ENCODE data around the gene NPAS1.

NPAS1 gene

DNA sequence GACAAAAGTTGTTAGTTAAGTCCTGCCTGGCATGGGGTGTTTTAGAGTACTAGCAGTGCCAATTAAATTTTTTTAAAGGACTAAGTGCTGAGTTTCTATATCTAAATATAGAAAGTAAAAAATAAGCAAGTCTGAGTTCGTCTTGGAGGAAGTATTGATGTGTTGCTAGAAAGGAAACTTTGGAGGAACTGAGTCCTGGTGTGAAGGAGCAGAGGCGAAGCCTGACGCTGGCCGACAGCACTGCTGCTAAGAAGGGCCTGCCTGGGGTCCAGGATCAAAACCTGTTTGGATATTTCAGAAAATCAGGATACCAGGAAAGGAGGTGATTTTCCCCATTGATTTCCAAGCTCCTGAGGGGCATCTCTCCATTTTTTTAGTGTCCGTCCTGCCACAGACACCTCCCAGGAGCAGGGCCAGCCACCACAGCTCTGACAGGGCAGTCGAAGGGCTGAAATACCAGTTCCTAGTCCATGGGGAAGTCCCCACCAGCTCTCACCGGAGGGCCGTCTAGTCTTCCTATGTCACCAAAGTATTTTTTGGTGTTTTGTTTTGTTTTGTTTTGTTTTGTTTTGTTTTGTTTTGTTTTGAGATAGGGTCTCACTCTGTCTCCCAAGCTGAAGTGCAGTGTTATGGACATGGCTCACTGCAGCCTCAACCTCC, 38.2 kb upstream of the NPAS1 start:
- Histone ChIP-seq H3K4me1 (peaks cover 2% of the 10 kb centered on the region; the same call in 1 of the 2 replicates), H3K4me3 (no peak overlapping the region), H3K27me3 (ENCODE audit: low read depth) (no peaks in the 10 kb centered on the region), H3K36me3 (replicated peaks) (no peaks in the 10 kb centered on the region), H3K9me3 (no peaks in the 10 kb centered on the region)
- in situ Hi-C loops (cut with MboI; ENCODE audit: low sequenced_read_pairs): loop anchor here (10.0 kb wide), 1 partner anchor 227 kb away; no protein-coding TSS in a partner anchor
- DNase-seq (ENCODE audit: low spot score in 2 of 2): no peak

DNA sequence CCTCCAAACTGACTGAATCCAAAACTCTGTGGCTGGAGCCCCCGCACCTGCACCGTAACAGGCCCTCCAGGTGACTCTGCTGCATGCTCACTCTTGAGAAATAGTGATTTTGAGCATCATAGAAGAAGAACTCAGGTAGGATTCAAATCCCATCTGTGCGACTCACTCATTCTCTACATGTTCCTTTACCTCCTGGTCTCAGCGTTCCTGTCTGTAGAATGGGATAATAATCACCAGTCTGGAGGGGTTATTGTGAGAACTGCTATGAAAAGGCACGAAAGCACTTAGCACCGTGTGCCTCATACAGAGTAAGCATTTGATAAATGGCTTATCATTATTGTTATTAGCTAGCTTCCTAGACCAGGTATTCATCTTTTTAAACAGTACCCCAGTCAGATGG, 36.5 kb upstream of the NPAS1 start:
- DNase-seq (ENCODE audit: low spot score in 2 of 2): no peak
- Histone ChIP-seq H3K4me1 (no peaks in the 10 kb centered on the region), H3K4me3 (no peak overlapping the region), H3K36me3 (replicated peaks) (peaks cover 3% of the 10 kb centered on the region; the same call in 1 of the 2 replicates), H3K9me3 (no peaks in the 10 kb centered on the region), H3K27me3 (ENCODE audit: low read depth) (no peaks in the 10 kb centered on the region)
- in situ Hi-C loops (cut with MboI; ENCODE audit: low sequenced_read_pairs): loop anchor here (10.0 kb wide), 1 partner anchor 228 kb away; no protein-coding TSS in a partner anchor

DNA sequence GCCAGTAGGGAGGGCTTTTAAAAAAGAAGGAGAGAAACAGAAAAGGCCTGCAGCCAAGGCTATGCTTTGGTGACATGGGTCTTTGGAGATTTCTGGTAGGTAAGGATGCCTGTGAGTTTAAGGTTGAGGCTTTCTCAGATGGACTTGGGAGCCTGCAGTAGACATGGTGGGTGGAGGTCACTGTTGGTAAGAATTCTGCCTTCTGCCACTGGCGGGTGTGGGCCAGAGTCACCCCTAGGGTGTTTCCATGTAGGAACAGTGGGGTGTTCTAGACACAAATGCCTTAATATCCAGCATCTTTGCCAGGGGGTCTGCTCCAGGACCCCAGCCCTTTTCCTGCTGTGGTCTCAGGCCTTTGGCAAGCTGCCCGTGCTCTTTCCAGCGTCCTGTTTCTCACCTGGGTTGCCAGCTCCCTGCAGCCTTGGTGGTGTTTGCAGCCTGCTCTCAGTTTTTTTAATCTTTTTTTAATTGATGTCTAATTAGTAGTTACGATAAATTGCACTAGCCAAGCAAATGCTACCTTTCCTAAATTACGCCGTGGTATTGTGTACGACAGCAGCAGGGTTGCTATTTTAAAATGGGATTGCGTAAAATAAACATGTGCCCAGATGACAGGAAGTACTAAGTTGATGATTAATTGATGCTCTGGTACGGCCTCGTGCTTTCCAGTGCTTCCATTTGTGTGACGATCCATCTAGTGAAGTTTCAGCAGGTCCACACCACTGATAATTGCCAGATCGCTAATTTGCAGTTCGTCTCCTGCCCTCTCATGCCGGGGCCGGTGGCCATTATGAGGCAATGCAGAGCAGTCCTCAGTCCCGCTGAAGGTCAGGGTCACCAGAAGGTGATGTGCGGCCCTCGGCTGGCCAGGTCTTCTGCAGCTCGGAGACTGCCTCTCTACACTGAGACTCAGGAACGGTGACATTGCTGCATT, 35.3 kb upstream of the NPAS1 start:
- Histone ChIP-seq H3K36me3 (replicated peaks) (peaks cover 5% of the 10 kb centered on the region; the same call in 1 of the 2 replicates), H3K9me3 (no peaks in the 10 kb centered on the region), H3K4me3 (no peak overlapping the region), H3K27me3 (ENCODE audit: low read depth) (no peaks in the 10 kb centered on the region), H3K4me1 (no peaks in the 10 kb centered on the region)
- no peak for DNase-seq (ENCODE audit: low spot score in 2 of 2)
- in situ Hi-C loops (cut with MboI; ENCODE audit: low sequenced_read_pairs): loop anchor here (10.0 kb wide), 1 partner anchor 230 kb away; no protein-coding TSS in a partner anchor

DNA sequence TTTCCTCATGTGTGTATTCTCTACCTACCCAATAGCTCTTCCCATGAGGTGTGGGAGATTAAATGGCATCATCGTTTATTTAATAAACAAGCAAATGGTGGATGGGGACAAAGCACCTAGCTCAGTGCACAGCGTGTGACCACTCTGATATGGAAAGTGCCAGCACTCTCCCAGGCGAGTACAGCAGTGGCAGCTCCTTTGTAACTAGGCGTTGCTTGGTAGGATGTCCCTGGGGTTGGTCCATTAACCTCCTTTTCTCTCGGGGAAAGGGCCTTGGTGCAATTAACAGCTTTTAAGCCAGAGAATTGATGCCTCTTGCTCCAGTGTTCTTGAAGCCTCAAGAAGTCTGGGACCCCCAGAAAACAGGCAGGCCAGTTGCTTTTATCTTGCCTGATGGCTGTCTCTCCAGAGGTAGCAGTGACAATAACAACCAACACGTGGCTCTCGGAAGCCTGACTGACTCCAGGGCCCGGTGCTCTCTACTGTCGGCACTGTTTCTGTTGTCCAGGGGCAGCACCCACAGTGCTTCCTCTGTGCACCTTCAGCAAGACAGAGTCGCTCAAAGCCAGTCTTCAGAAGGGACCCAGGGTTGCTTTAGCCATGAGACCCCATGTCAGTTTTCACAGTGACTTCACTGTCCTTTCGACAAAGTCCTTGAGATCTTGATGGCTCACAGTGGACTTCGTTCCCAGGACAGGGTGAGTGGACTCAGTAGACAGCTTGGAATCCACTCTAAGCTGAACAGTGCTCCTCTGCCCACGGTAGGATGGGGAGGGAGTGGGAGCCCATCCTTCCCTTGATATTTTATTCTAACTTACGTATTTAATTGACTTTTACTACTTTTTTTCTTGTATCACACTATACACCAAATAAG, 33.9 kb upstream of the NPAS1 start:
- Histone ChIP-seq H3K9me3 (no peaks in the 10 kb centered on the region), H3K4me1 (no peaks in the 10 kb centered on the region), H3K4me3 (no peak overlapping the region), H3K36me3 (replicated peaks) (peaks cover 10% of the 10 kb centered on the region), H3K27me3 (ENCODE audit: low read depth) (no peaks in the 10 kb centered on the region)
- in situ Hi-C loops (cut with MboI; ENCODE audit: low sequenced_read_pairs): loop anchor here (10.0 kb wide), 1 partner anchor 231 kb away; no protein-coding TSS in a partner anchor
- DNase-seq (ENCODE audit: low spot score in 2 of 2): no peak

DNA sequence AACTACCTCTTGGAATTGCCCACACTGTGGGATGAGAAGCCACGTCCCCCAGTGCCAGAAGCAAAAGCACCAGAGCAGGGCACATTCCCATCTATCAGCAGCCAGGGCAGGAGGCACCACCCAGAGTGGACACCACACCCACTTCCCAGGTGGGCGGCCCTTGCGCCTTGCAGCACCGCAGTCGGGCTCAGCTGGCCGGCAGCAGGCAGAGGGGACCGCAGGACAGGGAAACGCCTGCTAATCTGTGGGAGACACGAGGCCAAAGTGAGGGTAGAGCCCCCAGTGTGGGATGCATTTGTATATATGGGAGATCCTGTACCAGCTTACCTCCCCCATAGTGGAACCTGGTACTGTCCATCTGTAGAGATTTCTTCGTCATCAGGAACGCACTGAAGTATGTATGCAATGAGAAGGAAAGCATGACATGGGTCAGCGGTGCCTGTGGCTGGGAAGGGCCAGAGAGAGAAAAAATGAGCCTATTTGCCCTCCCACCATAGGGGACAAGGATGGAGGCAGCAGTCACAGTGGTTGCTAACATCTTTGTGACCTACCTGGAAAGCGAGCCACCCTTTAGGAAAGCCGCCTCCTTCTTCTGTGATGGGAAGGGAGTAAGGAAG, 30.9 kb upstream of the NPAS1 start:
- H3K9me3 ChIP-seq: no peaks in the 10 kb centered on the region
- H3K36me3 ChIP-seq (replicated peaks): peaks cover 34% of the 10 kb centered on the region
- DNase-seq (ENCODE audit: low spot score in 2 of 2): no peak
- no peaks in the 10 kb centered on the region for H3K4me1 ChIP-seq
- in situ Hi-C loops (cut with MboI; ENCODE audit: low sequenced_read_pairs): loop anchor here (10.0 kb wide), 1 partner anchor 234 kb away; no protein-coding TSS in a partner anchor
- no peaks in the 10 kb centered on the region for H3K27me3 ChIP-seq (ENCODE audit: low read depth)
- H3K4me3 ChIP-seq: no peak overlapping the region

DNA sequence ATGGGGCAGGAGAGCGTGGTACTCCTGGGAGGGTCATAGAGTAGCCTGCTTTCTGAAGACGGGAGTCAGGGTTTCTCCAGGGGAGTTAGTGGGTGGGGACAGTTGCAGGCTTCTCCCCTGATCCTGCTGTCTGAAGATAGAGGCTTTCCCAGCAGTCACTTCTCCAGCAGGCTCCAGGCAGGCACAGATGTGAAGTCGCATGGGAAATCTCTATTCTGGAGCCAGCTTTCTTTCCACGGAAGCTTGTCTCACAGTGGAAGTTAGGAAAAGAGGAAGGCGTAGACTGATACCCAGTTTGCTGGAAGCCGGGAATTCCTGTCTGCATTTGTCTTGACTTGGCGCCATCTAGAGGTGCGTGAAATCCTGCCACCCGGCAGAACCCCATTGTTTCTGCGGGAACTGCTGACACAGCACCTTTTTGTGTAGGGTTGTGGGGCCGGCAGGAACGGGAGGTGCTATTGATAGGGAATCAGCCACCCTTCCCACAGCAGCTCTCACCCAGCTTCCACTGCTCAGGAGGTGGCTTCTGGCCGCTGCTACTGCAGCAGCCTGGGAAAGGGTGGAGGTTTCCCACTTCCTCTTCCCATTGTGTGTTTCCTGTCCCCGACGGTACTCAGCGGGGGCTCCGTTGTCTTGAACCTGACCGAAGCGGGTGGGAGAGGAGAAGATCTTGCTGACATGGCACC, 28.5 kb upstream of the NPAS1 start:
- H3K36me3 ChIP-seq (replicated peaks): peaks cover 42% of the 10 kb centered on the region
- no peaks in the 10 kb centered on the region for H3K27me3 ChIP-seq (ENCODE audit: low read depth)
- no peaks in the 10 kb centered on the region for H3K4me1 ChIP-seq
- H3K9me3 ChIP-seq: no peaks in the 10 kb centered on the region
- DNase-seq (ENCODE audit: low spot score in 2 of 2): peak; percentile 66 to 86
- no peak overlapping the region for H3K4me3 ChIP-seq
- in situ Hi-C loops (cut with MboI; ENCODE audit: low sequenced_read_pairs): loop anchor here (5.0 kb wide), 1 partner anchor 129 kb away; the partner anchor contains the start of gene ARHGAP35

DNA sequence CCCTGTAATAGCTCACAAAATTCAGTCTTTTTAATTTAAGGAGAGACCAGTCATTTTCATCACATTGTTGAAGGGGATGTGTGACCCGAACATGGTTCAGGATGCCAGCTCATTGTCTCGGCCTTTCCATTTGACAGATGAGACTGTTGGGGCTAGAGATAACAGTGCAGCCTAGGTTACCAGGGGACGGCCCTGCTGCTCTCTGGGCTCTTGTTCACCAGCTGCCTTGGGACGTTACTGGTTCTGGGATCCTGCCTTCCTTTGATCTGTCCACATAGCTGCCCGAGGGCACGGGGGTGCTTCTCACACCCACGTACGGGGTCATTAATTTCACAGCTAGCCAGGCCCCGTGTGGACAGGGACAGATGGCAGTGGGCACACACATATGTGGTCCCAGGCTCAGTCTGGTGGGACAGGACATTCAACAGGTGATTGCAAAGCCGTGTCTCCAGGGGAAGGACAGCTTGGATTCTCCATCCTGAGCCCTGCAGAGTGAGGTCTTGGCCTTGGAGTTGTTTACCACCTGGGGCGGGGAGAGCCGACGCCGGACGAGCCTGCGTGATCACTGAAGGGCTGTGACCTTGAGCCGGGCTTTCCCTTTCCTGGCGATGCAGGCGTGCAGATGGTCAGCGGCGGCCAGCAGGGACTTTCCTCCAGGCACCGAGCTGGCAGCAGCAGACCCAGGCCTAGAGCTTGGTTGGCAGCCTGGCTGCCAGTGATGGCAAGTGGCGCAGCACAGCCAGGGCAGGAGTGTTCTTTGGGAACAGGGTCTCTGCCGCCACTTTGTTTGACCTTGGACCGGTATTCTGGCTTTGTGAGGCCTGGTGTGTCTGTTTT, 26.7 kb upstream of the NPAS1 start:
- in situ Hi-C loops (cut with MboI; ENCODE audit: low sequenced_read_pairs): loop anchor here (5.0 kb wide), 1 partner anchor 131 kb away; the partner anchor contains the start of gene ARHGAP35
- H3K36me3 ChIP-seq (replicated peaks): peaks cover 46% of the 10 kb centered on the region

DNA sequence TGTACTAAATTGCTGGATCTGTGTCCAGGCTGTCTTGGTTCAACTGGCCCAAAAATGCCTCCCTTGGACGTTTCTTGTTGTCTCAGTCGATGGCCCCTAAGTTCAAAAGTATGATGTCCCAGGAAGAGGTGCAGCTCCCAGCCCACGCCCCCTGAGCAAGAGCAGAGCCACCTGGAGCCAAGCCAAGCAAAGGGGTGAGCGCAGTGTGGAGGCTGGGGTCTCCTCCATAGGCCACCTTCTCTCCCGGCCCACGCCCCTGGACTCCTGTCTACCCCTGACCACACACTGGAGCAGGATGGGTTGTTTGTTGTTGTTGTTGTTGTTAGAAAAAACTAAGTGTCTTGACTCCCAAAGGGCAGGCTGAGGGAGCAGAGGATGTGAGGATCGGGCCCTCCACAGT, 26.0 kb upstream of the NPAS1 start:
- H3K9me3 ChIP-seq: no peaks in the 10 kb centered on the region
- peaks cover 42% of the 10 kb centered on the region for H3K36me3 ChIP-seq (replicated peaks)
- H3K4me3 ChIP-seq: no peak overlapping the region
- no peak for DNase-seq (ENCODE audit: low spot score in 2 of 2)
- no peaks in the 10 kb centered on the region for H3K4me1 ChIP-seq
- no peaks in the 10 kb centered on the region for H3K27me3 ChIP-seq (ENCODE audit: low read depth)
- in situ Hi-C loops (cut with MboI; ENCODE audit: low sequenced_read_pairs): loop anchor here (5.0 kb wide), 1 partner anchor 131 kb away; the partner anchor contains the start of gene ARHGAP35

More for the DNA sequence above, 26.7 kb upstream of the NPAS1 start:
- H3K4me3 ChIP-seq: no peak overlapping the region
- H3K9me3 ChIP-seq: no peaks in the 10 kb centered on the region
- no peaks in the 10 kb centered on the region for H3K27me3 ChIP-seq (ENCODE audit: low read depth)
- H3K4me1 ChIP-seq: no peaks in the 10 kb centered on the region
- no peak for DNase-seq (ENCODE audit: low spot score in 2 of 2)

DNA sequence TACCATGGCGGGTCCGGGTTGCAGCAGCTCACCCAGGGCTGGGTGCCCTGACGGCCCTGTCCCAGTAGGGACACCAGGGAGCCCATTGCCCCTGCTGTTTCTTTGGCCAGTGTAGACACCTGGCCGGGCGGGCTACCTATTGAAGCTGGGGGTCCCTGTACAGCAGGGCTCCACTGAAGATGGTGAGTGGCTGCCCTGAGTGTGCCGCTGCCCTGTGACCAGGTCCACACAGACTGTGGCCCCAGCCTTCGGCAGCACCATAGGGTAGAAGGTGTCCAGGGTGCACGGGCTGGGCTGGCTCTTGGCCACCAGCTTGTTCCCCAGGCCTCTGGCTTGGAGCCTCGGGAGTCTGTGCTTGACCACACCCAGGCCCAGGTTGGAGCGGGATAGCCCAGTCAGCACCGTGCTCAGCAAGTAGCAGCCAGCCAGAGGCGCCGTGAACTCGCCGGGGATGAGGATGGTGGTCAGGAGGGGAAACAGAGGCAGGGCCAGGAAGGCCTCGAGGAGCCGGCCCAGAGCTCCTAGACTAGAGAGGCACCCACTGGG, 25.4 kb upstream of the NPAS1 start:
- Histone ChIP-seq H3K27me3 (ENCODE audit: low read depth) (no peaks in the 10 kb centered on the region), H3K4me3 (no peak overlapping the region), H3K36me3 (replicated peaks) (peaks cover 44% of the 10 kb centered on the region), H3K4me1 (no peaks in the 10 kb centered on the region), H3K9me3 (no peaks in the 10 kb centered on the region)
- in situ Hi-C loops (cut with MboI; ENCODE audit: low sequenced_read_pairs): loop anchor here (5.0 kb wide), 1 partner anchor 132 kb away; the partner anchor contains the start of gene ARHGAP35
- no peak for DNase-seq (ENCODE audit: low spot score in 2 of 2)

DNA sequence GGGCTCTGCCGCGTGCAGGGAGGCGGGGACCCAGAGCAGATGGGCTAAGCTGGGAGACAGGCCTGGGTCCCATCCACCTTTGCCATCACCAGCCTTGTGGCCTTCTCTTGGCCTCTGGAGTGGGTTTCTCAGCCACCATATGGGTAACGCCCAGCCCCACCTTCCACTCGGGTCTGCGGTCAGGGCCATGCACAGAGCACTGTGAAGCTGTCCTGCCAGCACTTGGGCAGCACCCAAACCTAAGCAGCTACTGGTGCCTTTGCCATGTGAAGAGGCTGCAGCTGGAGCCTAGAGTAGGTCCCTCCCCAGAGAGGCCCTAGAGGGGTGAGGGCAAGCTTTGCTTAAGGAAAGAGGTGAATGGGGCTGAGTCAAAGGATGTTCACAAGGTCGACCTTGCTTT, 24.1 kb upstream of the NPAS1 start:
- H3K4me3 ChIP-seq: no peak overlapping the region
- H3K4me1 ChIP-seq: no peaks in the 10 kb centered on the region
- H3K27me3 ChIP-seq (ENCODE audit: low read depth): no peaks in the 10 kb centered on the region
- no peak for DNase-seq (ENCODE audit: low spot score in 2 of 2)
- H3K36me3 ChIP-seq (replicated peaks): peaks cover 51% of the 10 kb centered on the region
- in situ Hi-C loops (cut with MboI; ENCODE audit: low sequenced_read_pairs): no loop called here
- H3K9me3 ChIP-seq: no peaks in the 10 kb centered on the region

DNA sequence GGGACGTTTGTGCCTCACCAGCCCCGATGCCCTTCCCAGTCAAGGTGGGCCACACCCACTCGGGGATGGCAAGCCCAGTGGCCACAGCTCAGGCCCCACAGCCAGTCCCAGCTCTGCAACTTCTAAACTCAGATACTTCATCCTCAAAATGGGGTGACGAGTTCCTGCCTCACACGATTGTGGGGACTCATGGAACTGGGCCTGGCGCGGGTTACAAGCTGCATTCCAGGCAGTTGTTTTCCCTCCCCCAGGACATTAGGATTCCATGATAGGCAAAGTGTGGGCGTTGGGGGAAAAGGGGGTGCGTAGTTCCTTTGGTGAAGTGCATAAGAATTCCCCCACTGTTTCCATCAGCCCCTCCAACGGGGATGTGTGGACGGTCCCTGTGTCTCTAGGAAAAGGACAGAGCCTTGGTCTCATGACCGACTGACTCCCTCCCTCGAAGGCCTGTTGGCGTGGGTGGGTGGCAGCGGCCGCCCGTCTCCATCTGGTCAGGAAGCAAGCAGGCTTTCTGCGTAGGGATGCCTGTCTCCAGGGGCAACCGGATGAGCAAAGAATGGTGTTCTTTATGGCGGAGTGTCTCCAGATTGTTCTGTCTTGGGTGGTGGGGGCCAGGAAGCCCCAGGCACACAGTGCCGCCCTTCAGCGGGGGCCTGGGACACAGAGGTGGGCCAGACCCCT, 21.1 kb upstream of the NPAS1 start:
- Histone ChIP-seq H3K36me3 (replicated peaks) (peaks cover 35% of the 10 kb centered on the region), H3K9me3 (no peaks in the 10 kb centered on the region), H3K4me1 (no peaks in the 10 kb centered on the region), H3K27me3 (ENCODE audit: low read depth) (no peaks in the 10 kb centered on the region), H3K4me3 (no peak overlapping the region)
- DNase-seq (ENCODE audit: low spot score in 2 of 2): no peak
- in situ Hi-C loops (cut with MboI; ENCODE audit: low sequenced_read_pairs): no loop called here
